ENCODE results near the gene DLGAP4.
A peak's percentile ranks its signal among the peaks of the same experiment; 100 is the strongest.

The DLGAP4 gene

DNA sequence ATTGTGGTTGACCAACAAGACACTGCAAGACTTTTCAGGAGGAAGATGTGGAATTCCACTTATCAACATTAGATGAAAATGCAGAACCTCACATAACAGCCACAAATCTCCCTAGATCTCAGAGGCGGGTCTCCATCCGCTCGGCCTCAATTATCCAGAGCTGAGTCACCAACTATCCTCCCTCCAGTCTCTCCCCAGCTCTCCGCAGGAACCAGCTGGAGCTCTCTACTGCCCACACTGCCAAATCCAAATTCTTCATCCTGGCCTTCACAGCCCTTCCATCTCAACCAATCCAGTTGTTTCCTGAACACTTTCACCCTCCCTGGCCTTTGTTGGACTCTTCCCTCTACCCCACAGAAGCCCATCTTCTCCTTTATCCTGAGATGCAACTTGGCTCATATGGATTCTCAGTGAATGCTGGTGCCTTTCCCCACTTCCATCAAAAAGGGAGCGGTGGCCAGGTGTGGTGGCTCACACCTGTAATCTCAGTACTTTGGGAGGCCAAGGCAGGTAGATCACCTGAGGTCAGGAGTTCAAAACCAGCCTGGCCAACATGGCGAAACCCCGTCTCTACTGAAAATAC, 263.8 kb downstream of the DLGAP4 start:
- DNase-seq (ENCODE audit: low spot score): no peak

DNA sequence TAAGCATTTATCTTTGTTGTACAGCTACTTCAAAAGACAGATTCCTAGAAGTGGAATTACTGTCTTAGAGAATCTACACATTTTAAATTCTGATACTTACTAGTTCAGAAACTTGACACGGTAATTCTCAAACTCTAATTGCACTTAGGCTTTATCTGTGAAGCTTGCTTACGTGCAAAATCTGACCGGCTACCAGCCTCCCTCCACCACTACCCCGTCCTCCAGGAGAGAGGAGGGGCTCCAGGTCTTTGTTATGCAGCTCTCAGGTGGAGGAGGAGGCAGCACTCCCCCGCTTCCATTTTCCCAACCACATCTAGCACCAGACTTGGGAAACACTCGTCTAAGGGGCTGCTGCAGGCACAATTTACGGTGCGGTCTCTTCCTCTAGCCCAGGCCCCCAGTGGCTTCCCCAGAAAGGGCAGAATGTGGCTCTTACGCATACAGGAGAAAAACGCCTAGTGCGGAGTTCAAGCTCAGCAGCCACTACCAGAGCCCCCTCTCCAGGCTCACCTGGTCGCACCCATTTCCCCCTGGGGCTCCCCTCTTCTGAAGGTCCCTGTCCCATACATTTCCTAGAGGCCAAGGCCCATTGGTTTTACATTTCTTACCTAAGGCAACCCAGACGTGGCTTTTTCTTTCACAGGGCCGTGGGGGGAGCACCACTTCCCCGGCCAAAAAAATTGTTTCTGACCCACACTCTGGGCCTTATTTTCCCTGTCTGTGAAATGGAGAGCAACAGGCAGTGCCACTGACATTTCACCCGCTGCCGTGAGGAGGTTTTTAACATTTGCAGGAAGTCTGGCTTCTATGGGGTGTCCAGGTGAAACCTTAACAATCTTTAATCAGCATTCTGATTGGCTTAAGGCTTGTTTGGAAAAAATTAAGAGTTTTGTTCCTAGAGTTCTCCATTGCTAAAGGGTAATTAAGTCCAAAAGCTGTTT, 265.7 kb downstream of the DLGAP4 start:
- DNase-seq (ENCODE audit: low spot score): no peak

DNA sequence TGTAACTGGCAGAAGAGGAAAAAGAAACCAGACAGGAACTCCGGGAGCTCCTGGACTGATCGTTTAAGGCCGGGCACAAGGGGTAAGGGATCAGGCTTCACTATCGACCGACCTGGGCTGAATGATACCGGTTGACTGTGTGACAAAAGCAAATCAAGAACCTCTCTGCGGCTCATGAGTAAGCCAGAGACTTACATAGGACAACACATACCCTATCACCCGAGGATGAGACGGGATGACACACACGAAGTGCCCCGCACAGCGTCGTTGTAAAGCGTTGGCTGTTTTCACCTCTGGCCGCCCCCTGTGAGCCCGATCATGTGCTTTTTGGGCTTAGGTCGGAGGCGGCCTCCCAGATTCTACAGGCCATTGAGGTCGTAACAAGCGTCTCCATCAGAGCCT, 266.6 kb downstream of the DLGAP4 start:
- DNase-seq (ENCODE audit: low spot score): no peak

DNA sequence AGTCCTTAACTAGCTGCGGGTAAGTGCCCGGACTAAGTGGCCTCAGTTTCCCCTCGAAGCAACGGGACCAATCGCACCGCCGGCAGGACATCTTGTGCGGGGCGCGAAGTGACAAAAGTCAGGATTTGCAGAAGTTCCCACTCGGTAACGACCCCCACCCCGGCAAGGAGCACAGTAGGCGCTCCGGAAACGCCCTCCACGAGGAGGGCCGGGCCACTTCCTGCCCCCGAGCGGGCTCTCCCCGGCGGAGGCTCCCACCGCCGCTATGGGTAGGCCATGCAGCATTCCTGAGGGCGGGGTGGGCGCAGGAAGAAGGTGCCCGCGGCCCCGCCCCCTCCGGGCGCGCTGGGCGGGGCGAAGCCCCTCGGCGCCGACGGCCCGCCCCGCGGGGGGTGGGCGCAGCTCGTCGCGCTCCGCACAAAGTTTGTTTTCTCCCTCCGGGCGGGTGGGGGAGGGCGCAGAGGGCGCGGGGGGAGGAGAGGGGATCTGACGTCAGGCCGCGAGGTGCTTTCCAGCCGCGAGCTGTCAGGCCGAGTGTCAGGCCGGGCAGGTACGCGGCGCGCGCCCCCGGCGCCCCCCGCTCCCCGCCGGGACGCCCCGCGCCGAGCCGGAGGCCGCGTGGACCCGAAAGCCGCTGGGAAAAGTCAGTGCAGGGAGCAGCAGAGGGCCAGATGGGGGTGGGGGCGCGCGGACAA, 267.1 kb downstream of the DLGAP4 start, which contains the start of gene TGIF2:
Gene TGIF2, plus strand, starts transcription at position 495 of the 695 bp plus-strand sequence. CDS start 5,178 bp downstream, outside the sequence.
- DNase-seq (ENCODE audit: low spot score): peak; percentile 81

DNA sequence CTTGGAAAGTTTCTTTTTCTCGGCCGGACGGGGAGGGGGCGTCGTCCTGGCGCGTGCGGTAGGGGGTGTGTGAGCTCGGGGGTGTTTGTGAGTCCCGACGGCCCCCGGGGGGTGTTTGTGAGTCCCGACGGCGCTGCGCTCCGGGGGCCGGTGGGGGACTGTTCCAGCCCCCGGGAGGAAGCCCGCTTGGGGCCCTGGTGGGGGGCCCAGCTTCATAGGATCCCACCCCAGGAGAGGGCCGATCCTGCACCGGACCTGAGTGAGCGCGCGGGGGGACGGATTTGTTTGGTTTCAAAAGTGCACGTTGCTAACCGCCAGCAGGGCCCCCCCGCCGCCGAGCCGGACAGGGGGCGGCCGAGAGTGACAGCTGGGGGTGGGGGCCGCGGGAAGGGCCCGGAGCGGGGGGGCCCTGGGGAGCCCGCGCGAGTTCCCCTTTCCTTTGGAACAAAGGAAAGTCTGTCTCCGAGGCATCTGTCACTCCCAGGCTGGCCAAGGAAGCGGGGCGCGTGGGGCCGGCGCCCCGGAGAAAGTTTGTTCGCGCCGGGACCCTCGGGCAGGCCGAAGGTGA, 267.7 kb downstream of the DLGAP4 start:
- no peak for DNase-seq (ENCODE audit: low spot score)

DNA sequence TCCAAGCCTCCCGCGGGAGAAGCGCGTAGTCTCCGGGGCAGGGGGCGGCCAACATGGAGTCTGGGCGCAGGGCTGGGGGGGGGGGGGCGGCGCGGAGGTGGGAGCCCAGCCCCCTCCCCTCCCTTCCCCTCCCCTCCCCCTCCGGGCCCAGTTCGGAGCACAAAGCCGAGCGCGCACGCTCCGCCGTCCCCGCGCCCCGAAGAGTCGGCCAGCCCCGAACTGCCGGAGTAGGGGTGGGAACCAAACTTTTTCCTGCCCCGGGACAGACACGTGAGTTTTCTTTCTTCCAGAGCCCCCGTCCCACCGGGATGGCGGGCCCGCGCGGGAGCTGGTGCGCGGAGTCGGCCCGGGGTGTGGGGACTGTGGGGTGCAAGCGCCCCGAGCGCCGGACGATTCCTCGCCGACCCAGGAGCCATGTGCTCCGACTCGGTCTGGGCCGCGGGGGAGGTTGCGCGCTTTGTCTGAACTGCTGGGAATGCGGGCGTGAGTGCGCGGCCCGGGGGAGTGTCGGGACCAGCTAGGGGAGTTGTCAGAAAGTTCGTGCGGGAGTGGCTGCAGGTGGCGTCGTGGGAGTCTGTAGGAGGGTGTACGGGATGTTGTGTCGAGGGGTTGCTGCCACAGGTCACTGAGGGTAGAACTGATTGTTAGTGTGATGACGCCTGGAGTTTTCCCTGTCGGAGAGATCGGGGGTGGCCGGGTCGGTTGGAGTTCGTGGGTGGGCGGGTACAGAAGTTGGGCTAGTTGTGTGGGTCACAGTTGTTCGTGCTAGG, 268.4 kb downstream of the DLGAP4 start:
- peak; percentile 45 for DNase-seq (ENCODE audit: low spot score)

DNA sequence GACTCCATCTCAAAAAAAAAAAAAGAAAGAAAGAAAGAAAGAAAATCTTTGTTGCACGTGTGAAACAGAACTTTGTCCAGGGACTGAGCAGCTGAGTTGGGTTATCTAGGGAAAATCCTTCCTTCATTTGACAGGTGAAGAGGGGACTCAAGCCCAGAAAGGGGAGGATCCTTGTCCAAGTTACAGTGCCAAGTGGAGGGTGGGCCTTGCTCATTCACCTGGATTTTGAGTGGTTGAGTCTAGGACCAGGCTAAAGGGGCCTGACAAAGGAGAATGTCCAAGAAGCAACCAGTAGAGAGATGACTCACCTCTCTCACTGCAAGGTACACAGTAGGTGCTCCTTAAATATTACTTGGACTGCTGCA, 269.9 kb downstream of the DLGAP4 start:
- no peak for DNase-seq (ENCODE audit: low spot score)
